RCC 7860 (cell line): ENCODE data around the gene PCYT1B.

ENCODE experiments used
- DNase-seq: peaks from one replicate; pipeline ENCODE4 v3.0.0-alpha.2; 2015; ENCODE audit warnings: low spot score
- FAIRE-seq: peaks from 2 replicates; lab custom pipeline; 2012; peaks lifted over from hg19 to GRCh38; lab: Jason Lieb, UNC

The PCYT1B gene

GRCh38 chrX:24536551-24536950 is 110.6 kb downstream of the PCYT1B start:
- FAIRE-seq: no peak
- DNase-seq: no peak

DNA sequence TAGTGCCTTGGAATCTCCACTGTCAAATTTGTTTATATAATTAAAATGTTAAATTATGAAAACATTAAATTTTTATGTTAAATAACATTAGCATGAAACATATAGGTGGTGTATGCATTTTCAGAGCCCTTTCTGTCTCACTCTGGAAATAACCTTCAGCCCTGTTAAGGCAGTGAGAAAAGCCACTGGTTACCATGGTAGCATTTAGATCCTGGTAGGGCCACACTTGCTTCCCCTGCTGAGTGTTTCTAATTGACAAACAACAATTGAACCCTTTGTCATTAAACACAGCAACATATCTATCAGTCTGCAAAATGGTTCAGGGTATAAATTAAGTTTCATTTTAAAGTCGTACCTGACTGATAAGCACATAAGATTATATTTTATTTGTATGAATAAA is 118.5 kb downstream of the PCYT1B start:
- FAIRE-seq: no peak

GRCh38 chrX:24526616-24527015 is 120.5 kb downstream of the PCYT1B start:
- FAIRE-seq: no peak

More for the DNA sequence above, 118.5 kb downstream of the PCYT1B start:
- DNase-seq: no peak

GRCh38 chrX:24525455-24525854 is 121.7 kb downstream of the PCYT1B start:
- DNase-seq (no peak), FAIRE-seq (no peak)

More at GRCh38 chrX:24526616-24527015, 120.5 kb downstream of the PCYT1B start:
- no peak for DNase-seq

DNA sequence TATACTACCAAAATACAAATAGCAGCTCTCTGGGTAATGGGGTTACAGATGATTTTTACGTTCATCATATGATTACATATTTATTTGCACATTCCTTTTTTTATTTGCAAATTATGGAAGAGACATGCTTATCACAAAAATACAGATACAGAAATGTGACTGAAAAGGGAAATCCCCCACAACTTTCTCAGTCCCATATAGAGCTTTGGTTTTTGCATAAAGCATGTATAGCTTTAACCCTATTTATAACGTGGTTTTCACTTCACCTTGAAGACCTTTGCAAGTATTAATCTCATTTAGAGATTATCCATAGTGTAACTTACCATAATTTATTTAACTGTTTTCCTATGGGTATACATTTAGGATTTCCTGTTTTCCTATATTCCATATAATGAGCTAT is 126.7 kb downstream of the PCYT1B start:
- no peak for DNase-seq

GRCh38 chrX:24515447-24515846 is 131.7 kb downstream of the PCYT1B start:
- no peak for DNase-seq

More for the DNA sequence above, 126.7 kb downstream of the PCYT1B start:
- no peak for FAIRE-seq

DNA sequence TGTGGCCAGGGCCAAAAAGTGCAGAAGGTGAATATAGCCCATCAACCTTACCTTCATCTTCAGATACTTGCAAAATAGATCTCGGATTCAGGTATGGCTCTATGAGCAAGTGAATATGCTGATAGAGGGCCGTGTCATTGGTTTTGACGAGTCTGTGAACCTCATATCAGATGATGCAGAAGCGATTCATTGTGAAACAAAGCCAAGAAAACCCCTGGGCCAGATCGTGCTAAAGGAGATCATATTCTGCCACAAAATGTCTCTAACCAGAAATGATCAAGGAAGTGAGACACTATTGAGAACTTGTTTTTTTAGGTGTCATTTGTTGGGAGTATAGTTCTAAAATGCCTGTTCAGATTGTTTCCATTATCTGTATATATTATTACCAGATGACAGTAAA is 133.7 kb downstream of the PCYT1B start:
- no peak for FAIRE-seq
- DNase-seq: no peak

More at GRCh38 chrX:24515447-24515846, 131.7 kb downstream of the PCYT1B start:
- no peak for FAIRE-seq

DNA sequence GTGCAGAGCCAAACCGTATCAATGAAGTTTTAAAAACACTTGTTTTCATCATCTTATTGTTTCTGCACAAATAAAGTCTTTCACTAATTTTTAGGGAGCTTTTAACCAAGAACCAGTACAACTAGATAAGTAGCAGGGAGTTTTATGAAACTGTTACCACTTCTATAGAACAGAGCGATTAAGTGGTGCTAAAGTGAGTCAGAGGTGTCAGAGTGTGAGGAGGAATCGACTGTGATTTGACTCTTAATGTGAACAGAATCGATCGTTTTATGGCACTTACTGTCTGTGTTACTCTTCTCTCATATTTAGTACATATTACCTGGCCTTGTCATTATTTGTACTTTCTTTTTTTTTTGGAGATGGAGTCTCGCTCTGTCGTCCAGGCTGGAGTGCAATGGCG is 138.8 kb downstream of the PCYT1B start:
- FAIRE-seq (no peak), DNase-seq (no peak)
